GM23338 (cell line): ENCODE data around the gene GDAP1L1. TPM values are rescaled to one million over a fixed set of nuclear protein-coding genes. Genes with fewer than 3 reads are reported as not detected.

Source experiments
- ATAC-seq: fragments of 200-7000 bp; cut with Tn5 transposase; 3 replicates; pipeline ENCODE4 v1.9.1; 2020
- DNase-seq: peaks from one replicate; pipeline ENCODE4 v3.0.0-alpha.2; 2015; ENCODE audit warnings: low spot score
- H2AFZ ChIP-seq: fragments of 200-600 bp; sonication (generic); 2 replicates; pipeline ENCODE4 v1.8.0; 2016; ENCODE audit warnings: antibody characterized with exemption, mild to moderate bottlenecking, moderate library complexity
- H3F3A ChIP-seq: fragments of 200-600 bp; sonication (generic); replicated peaks from 2 replicates; pipeline ENCODE4 v1.8.0; 2017; ENCODE audit warnings: antibody characterized with exemption, mixed run types, low read depth
- H3K27ac ChIP-seq: fragments of 200-600 bp; sonication (generic); 2 replicates; pipeline ENCODE4 v1.6.1; 2016; ENCODE audit warnings: low read depth
- H3K27me3 ChIP-seq: fragments of 200-600 bp; sonication (generic); 2 replicates; pipeline ENCODE4 v1.8.0; 2016; ENCODE audit warnings: mild to moderate bottlenecking, mixed run types, moderate library complexity; ENCODE audit not compliant: insufficient read depth
- H3K36me3 ChIP-seq: fragments of 200-600 bp; sonication (generic); 2 replicates; pipeline ENCODE4 v1.8.0; 2016; ENCODE audit warnings: mild to moderate bottlenecking; ENCODE audit not compliant: insufficient read depth
- H3K4me1 ChIP-seq: fragments of 200-600 bp; sonication (generic); 2 replicates; pipeline ENCODE4 v1.8.0; 2016; ENCODE audit warnings: mild to moderate bottlenecking, moderate library complexity; ENCODE audit not compliant: insufficient read depth
- H3K4me2 ChIP-seq: fragments of 200-600 bp; sonication (generic); 2 replicates; pipeline ENCODE4 v1.7.1; 2017; ENCODE audit warnings: mixed run types
- H3K4me3 ChIP-seq: fragments of 200-600 bp; sonication (generic); 2 replicates; pipeline ENCODE4 v1.6.1; 2016; ENCODE audit warnings: mixed run types
- H3K79me2 ChIP-seq: fragments of 200-600 bp; sonication (generic); replicated peaks from 2 replicates; pipeline ENCODE4 v1.8.0; 2017; ENCODE audit warnings: mild to moderate bottlenecking; ENCODE audit not compliant: insufficient read depth
- H3K9me2 ChIP-seq: fragments of 200-600 bp; sonication (generic); 2 replicates; pipeline ENCODE4 v1.8.0; 2017; ENCODE audit not compliant: insufficient read depth
- H4K20me1 ChIP-seq: fragments of 200-600 bp; sonication (generic); replicated peaks from 2 replicates; pipeline ENCODE4 v1.8.0; 2017; ENCODE audit warnings: mild to moderate bottlenecking; ENCODE audit not compliant: insufficient read depth
- H3K27ac Mint-ChIP-seq: 2 replicates; pipeline ENCODE4 v1.8.0; 2020; ENCODE audit warnings: inconsistent platforms, mild to moderate bottlenecking, moderate library complexity, mixed read lengths
- H3K27me3 Mint-ChIP-seq: 3 replicates; pipeline ENCODE4 v1.8.0; 2022; ENCODE audit warnings: low read depth, mild to moderate bottlenecking, moderate library complexity, mixed read lengths, inconsistent platforms; ENCODE audit not compliant: insufficient read depth, poor library complexity
- H3K36me3 Mint-ChIP-seq: 3 replicates; pipeline ENCODE4 v1.8.0; 2021; ENCODE audit warnings: low read depth, mild to moderate bottlenecking, inconsistent platforms, moderate library complexity, mixed read lengths
- H3K4me1 Mint-ChIP-seq: 3 replicates; pipeline ENCODE4 v1.8.0; 2020; ENCODE audit warnings: mild to moderate bottlenecking, inconsistent platforms, mixed read lengths
- H3K4me3 Mint-ChIP-seq: 3 replicates; pipeline ENCODE4 v1.8.0; 2021; ENCODE audit warnings: moderate library complexity, mild to moderate bottlenecking, inconsistent platforms, mixed read lengths
- H3K9me3 Mint-ChIP-seq: 3 replicates; pipeline ENCODE4 v1.8.0; 2020; ENCODE audit warnings: moderate library complexity, mild to moderate bottlenecking, inconsistent platforms, mixed read lengths
- CREB1 ChIP-seq: fragments of 250-450 bp; sonication (Bioruptor Pico); IDR thresholded peaks from 2 replicates; pipeline ENCODE4 v1.5.0; 2020; ENCODE audit warnings: low read depth, mild to moderate bottlenecking, moderate library complexity
- EZH2 ChIP-seq: fragments of 200-600 bp; sonication (generic); IDR thresholded peaks from one replicate; pipeline ENCODE4 v1.8.0; 2017; ENCODE audit warnings: antibody characterized with exemption, mild to moderate bottlenecking, low read depth; ENCODE audit not compliant: unreplicated experiment
- EZH2phosphoT487 ChIP-seq: fragments of 200-600 bp; sonication (generic); IDR thresholded peaks from one replicate; pipeline ENCODE4 v1.8.1; 2018; ENCODE audit warnings: antibody characterized with exemption; ENCODE audit not compliant: unreplicated experiment
- JUNB ChIP-seq: IDR thresholded peaks from one replicate; pipeline ENCODE4 v1.6.1; 2016; ENCODE audit warnings: antibody characterized with exemption; ENCODE audit not compliant: unreplicated experiment
- NANOG ChIP-seq: IDR thresholded peaks from 2 replicates; pipeline ENCODE4 v1.6.1; 2016; ENCODE audit warnings: antibody characterized with exemption, borderline replicate concordance
- POLR2AphosphoS5 ChIP-seq: IDR thresholded peaks from 2 replicates; pipeline ENCODE4 v1.6.1; 2016; ENCODE audit warnings: antibody characterized with exemption, low read depth
- STAT1 ChIP-seq: IDR thresholded peaks from one replicate; pipeline ENCODE4 v1.6.1; 2016; ENCODE audit warnings: antibody characterized with exemption; ENCODE audit not compliant: unreplicated experiment
- ZNF114 ChIP-seq: fragments of 250-450 bp; sonication (Bioruptor Pico); IDR thresholded peaks from 2 replicates; pipeline ENCODE4 v1.5.0; 2020; ENCODE audit warnings: mild to moderate bottlenecking, moderate library complexity
- ZNF331 ChIP-seq: fragments of 250-450 bp; sonication (Bioruptor Pico); IDR thresholded peaks from 2 replicates; pipeline ENCODE4 v1.5.0; 2020; ENCODE audit warnings: low read depth, mild to moderate bottlenecking, moderate library complexity
- polyA plus RNA-seq: library from polyadenylated mRNA; unstranded; fragments of >200 nt; fragmentation: Nextera tagmentation; extraction: Ambion mirVana; gene quantifications from 2 replicates; pipeline ENCODE4 v1.2.1, GENCODE V29; 2016
- total RNA-seq: library from RNA; depleted of rRNA; stranded (reverse); fragments of >200 nt; shearing (Covaris generic); gene quantifications from 2 replicates; pipeline ENCODE4 v1.2.3, GENCODE V29; 2014
- TF ChIP-seq, protein P1 (sequence below): IDR thresholded peaks from 2 replicates; pipeline ENCODE4 v1.6.1; 2016; ENCODE audit warnings: antibody characterized with exemption
- TF ChIP-seq, protein P2 (sequence below): fragments of 250-450 bp; sonication (Bioruptor Pico); IDR thresholded peaks from 2 replicates; pipeline ENCODE4 v1.5.0; 2020; ENCODE audit warnings: mild to moderate bottlenecking, moderate library complexity
- TF ChIP-seq, protein P3 (sequence below): IDR thresholded peaks from one replicate; pipeline ENCODE4 v1.6.1; 2018; ENCODE audit warnings: antibody characterized with exemption; ENCODE audit not compliant: unreplicated experiment

GDAP1L1 gene
- total and polyA plus RNA-seq, 2 experiments from 2014 or later: 4.5 to 11.2 TPM

DNA sequence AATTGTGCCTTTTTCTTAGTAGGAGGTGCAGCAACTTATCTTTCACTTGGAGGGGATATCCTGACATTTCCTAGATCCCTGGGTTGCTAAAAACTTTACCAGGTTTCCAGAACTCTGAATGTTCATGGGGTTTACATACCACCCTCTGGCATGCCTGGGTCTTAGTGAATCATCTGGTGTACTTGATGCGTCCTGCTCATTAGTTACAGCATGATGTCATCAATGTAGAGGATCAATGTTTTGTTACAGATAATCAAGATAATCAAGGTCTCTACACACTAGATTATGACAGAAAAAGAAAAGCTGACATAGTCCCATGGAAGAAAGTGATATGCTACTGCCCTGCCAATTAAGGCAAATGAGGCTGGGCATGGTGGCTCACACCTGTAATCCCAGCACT, 36.9 kb downstream of the GDAP1L1 start (continued):
- TF ChIP-seq EZH2 (no peak), ZNF331 (CRISPR knock-in tag) (no peak), JUNB (no peak), CREB1 (CRISPR knock-in tag) (no peak)
- TF ChIP-seq, protein P1, sequence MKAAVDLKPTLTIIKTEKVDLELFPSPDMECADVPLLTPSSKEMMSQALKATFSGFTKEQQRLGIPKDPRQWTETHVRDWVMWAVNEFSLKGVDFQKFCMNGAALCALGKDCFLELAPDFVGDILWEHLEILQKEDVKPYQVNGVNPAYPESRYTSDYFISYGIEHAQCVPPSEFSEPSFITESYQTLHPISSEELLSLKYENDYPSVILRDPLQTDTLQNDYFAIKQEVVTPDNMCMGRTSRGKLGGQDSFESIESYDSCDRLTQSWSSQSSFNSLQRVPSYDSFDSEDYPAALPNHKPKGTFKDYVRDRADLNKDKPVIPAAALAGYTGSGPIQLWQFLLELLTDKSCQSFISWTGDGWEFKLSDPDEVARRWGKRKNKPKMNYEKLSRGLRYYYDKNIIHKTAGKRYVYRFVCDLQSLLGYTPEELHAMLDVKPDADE: no peak

DNA sequence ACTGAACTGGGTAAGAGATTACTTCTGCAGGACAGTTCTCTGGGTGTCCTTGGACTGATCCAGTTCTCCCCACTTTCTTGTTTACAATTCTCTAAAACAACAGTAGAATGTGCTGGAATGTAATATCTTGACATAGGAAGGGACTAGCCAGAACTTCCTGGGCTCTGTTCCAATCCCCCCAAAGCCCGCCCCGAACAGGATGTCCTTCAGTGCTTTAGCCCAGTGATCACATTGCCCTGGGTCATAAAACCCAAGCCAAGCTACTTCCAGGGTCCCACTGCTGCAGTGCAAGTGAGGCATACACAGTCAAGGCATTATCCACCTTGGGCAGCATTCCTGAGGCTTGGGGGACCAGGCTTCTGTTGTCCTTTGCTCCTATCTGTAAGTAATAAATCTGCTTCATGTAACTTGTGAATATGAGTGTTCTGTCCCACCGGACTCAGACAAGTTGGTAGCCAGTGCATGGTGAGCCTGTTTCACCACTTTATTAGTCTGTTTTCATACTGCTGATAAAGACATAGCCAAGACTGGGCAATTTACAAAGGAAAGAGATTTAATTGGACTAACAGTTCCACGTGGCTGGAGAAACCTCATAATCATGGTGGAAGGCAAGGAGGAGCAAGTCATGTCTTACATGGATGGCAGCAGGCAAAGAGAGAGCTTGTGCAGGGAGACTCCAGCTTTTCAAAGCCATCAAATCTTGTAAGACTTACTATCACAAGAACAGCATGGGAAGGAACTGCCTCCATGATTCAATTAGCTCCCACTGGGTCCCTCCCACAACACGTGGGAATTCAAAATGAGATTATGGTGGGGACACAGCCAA, 40.4 kb downstream of the GDAP1L1 start:
- Mint-ChIP-seq H3K4me3 (no peak overlapping the region), H3K4me1 (no peaks in the 10 kb centered on the region), H3K9me3 (peaks cover 3% of the 10 kb centered on the region; the same call in 2 of the 3 replicates), H3K36me3 (peaks cover 3% of the 10 kb centered on the region; the same call in 1 of the 3 replicates), H3K27me3 (peaks cover 3% of the 10 kb centered on the region), H3K27ac (no peak overlapping the region)
- ATAC-seq (no peak), DNase-seq (no peak)
- H2AFZ ChIP-seq: no peak overlapping the region
- H4K20me1 ChIP-seq: no peaks in the 10 kb centered on the region; the same call in 1 of the 2 replicates
- no peaks in the 10 kb centered on the region for H3F3A ChIP-seq
- H3K4me2 ChIP-seq: no peak overlapping the region
- H3K27ac ChIP-seq: no peak overlapping the region
- H3K79me2 ChIP-seq: no peaks in the 10 kb centered on the region
- no peaks in the 10 kb centered on the region for H3K4me1 ChIP-seq
- no peaks in the 10 kb centered on the region for H3K27me3 ChIP-seq
- H3K36me3 ChIP-seq: no peaks in the 10 kb centered on the region
- H3K9me2 ChIP-seq: no peaks in the 10 kb centered on the region
- H3K4me3 ChIP-seq: no peak overlapping the region
- TF ChIP-seq CREB1 (CRISPR knock-in tag): no peak
- no peak for TF ChIP-seq EZH2
- TF ChIP-seq POLR2AphosphoS5: no peak
- no peak for TF ChIP-seq STAT1
- TF ChIP-seq, protein P2, sequence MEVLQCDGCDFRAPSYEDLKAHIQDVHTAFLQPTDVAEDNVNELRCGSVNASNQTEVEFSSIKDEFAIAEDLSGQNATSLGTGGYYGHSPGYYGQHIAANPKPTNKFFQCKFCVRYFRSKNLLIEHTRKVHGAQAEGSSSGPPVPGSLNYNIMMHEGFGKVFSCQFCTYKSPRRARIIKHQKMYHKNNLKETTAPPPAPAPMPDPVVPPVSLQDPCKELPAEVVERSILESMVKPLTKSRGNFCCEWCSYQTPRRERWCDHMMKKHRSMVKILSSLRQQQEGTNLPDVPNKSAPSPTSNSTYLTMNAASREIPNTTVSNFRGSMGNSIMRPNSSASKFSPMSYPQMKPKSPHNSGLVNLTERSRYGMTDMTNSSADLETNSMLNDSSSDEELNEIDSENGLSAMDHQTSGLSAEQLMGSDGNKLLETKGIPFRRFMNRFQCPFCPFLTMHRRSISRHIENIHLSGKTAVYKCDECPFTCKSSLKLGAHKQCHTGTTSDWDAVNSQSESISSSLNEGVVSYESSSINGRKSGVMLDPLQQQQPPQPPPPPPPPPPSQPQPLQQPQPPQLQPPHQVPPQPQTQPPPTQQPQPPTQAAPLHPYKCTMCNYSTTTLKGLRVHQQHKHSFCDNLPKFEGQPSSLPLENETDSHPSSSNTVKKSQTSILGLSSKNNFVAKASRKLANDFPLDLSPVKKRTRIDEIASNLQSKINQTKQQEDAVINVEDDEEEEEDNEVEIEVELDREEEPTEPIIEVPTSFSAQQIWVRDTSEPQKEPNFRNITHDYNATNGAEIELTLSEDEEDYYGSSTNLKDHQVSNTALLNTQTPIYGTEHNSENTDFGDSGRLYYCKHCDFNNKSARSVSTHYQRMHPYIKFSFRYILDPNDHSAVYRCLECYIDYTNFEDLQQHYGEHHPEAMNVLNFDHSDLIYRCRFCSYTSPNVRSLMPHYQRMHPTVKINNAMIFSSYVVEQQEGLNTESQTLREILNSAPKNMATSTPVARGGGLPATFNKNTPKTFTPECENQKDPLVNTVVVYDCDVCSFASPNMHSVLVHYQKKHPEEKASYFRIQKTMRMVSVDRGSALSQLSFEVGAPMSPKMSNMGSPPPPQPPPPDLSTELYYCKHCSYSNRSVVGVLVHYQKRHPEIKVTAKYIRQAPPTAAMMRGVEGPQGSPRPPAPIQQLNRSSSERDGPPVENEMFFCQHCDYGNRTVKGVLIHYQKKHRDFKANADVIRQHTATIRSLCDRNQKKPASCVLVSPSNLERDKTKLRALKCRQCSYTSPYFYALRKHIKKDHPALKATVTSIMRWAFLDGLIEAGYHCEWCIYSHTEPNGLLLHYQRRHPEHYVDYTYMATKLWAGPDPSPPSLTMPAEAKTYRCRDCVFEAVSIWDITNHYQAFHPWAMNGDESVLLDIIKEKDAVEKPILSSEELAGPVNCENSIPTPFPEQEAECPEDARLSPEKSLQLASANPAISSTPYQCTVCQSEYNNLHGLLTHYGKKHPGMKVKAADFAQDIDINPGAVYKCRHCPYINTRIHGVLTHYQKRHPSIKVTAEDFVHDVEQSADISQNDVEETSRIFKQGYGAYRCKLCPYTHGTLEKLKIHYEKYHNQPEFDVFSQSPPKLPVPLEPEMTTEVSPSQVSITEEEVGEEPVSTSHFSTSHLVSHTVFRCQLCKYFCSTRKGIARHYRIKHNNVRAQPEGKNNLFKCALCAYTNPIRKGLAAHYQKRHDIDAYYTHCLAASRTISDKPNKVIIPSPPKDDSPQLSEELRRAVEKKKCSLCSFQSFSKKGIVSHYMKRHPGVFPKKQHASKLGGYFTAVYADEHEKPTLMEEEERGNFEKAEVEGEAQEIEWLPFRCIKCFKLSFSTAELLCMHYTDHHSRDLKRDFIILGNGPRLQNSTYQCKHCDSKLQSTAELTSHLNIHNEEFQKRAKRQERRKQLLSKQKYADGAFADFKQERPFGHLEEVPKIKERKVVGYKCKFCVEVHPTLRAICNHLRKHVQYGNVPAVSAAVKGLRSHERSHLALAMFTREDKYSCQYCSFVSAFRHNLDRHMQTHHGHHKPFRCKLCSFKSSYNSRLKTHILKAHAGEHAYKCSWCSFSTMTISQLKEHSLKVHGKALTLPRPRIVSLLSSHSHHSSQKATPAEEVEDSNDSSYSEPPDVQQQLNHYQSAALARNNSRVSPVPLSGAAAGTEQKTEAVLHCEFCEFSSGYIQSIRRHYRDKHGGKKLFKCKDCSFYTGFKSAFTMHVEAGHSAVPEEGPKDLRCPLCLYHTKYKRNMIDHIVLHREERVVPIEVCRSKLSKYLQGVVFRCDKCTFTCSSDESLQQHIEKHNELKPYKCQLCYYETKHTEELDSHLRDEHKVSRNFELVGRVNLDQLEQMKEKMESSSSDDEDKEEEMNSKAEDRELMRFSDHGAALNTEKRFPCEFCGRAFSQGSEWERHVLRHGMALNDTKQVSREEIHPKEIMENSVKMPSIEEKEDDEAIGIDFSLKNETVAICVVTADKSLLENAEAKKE (CRISPR knock-in tag): no peak
- TF ChIP-seq EZH2phosphoT487: no peak
- TF ChIP-seq JUNB: no peak
- no peak for TF ChIP-seq NANOG
- TF ChIP-seq ZNF331 (CRISPR knock-in tag): no peak
- TF ChIP-seq, protein P1: no peak
- no peak for TF ChIP-seq ZNF114
- TF ChIP-seq, protein P3, sequence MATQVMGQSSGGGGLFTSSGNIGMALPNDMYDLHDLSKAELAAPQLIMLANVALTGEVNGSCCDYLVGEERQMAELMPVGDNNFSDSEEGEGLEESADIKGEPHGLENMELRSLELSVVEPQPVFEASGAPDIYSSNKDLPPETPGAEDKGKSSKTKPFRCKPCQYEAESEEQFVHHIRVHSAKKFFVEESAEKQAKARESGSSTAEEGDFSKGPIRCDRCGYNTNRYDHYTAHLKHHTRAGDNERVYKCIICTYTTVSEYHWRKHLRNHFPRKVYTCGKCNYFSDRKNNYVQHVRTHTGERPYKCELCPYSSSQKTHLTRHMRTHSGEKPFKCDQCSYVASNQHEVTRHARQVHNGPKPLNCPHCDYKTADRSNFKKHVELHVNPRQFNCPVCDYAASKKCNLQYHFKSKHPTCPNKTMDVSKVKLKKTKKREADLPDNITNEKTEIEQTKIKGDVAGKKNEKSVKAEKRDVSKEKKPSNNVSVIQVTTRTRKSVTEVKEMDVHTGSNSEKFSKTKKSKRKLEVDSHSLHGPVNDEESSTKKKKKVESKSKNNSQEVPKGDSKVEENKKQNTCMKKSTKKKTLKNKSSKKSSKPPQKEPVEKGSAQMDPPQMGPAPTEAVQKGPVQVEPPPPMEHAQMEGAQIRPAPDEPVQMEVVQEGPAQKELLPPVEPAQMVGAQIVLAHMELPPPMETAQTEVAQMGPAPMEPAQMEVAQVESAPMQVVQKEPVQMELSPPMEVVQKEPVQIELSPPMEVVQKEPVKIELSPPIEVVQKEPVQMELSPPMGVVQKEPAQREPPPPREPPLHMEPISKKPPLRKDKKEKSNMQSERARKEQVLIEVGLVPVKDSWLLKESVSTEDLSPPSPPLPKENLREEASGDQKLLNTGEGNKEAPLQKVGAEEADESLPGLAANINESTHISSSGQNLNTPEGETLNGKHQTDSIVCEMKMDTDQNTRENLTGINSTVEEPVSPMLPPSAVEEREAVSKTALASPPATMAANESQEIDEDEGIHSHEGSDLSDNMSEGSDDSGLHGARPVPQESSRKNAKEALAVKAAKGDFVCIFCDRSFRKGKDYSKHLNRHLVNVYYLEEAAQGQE: no peak
